OCI-LY3 (cell line): Measurements from ENCODE around the gene FAM229A.

ENCODE experiments used
- H2AFZ ChIP-seq: fragments of 200-600, 300-600 bp; shearing (Covaris generic); 2 replicates; pipeline ENCODE4 v1.6.0; 2014; ENCODE audit warnings: antibody characterized with exemption, low read depth, low read length
- H3K27ac ChIP-seq: fragments of 200-600, 300-600 bp; sonication (generic); 2 replicates; pipeline ENCODE4 v1.5.1; 2014; ENCODE audit warnings: mild to moderate bottlenecking, low read length, moderate library complexity, mixed read lengths
- H3K27me3 ChIP-seq: fragments of 200-600, 300-600 bp; sonication (generic); 2 replicates; pipeline ENCODE4 v1.6.1; 2014; ENCODE audit warnings: low read depth, low read length, mixed read lengths
- H3K36me3 ChIP-seq: fragments of 200-600, 300-600 bp; sonication (generic); replicated peaks from 2 replicates; pipeline ENCODE3; 2014; ENCODE audit warnings: low read depth, low read length, mixed read lengths
- H3K4me1 ChIP-seq: fragments of 300-600, 200-600 bp; sonication (generic); 2 replicates; pipeline ENCODE4 v1.6.1; 2014; ENCODE audit warnings: low read length, mixed read lengths
- H3K4me2 ChIP-seq: fragments of 200-600, 300-600 bp; sonication (generic); 2 replicates; pipeline ENCODE4 v1.6.1; 2014; ENCODE audit warnings: low read length, mixed read lengths
- H3K4me3 ChIP-seq: fragments of 300-600, 200-600 bp; sonication (generic); 2 replicates; pipeline ENCODE4 v1.5.1; 2014; ENCODE audit warnings: antibody characterized with exemption, mild to moderate bottlenecking, low read length, moderate library complexity
- H3K79me2 ChIP-seq: fragments of 300-600, 200-600 bp; shearing (Covaris generic); 2 replicates; pipeline ENCODE4 v1.6.1; 2014; ENCODE audit warnings: mild to moderate bottlenecking, low read length, mixed read lengths
- H3K9ac ChIP-seq: fragments of 300-600, 200-600 bp; shearing (Covaris generic); 2 replicates; pipeline ENCODE4 v1.6.0; 2014; ENCODE audit warnings: mild to moderate bottlenecking, low read length, moderate library complexity
- H3K9me3 ChIP-seq: fragments of 200-600, 300-600 bp; shearing (Covaris generic); 2 replicates; pipeline ENCODE4 v1.6.1; 2014; ENCODE audit warnings: low read length, mixed read lengths; ENCODE audit not compliant: insufficient read depth
- H4K20me1 ChIP-seq: fragments of 200-600, 300-600 bp; sonication (generic); 2 replicates; pipeline ENCODE4 v1.6.1; 2016; ENCODE audit warnings: low read length, mixed read lengths; ENCODE audit not compliant: insufficient read depth
- EZH2phosphoT487 ChIP-seq: fragments of 200-600 bp; shearing (Covaris generic); IDR thresholded peaks from 2 replicates; pipeline ENCODE4 v1.6.1; 2018; ENCODE audit warnings: antibody characterized with exemption, mixed run types, low read depth
- TF ChIP-seq, protein P1 (sequence below): fragments of 200-600, 300-600 bp; sonication (generic); IDR thresholded peaks from 2 replicates; pipeline ENCODE4 v1.5.1; 2014; ENCODE audit warnings: antibody characterized with exemption, low read length, low read depth

FAM229A gene

GRCh38 chr1:32333251-32333963 lies 28.9 kb downstream of the FAM229A start:
- Histone ChIP-seq H3K27ac (peak overlapping the region; percentile 8; the same call in 1 of the 2 replicates), H2AFZ (no peak overlapping the region), H3K36me3 (peaks cover 8% of the 10 kb centered on the region), H3K4me1 (peaks cover 39% of the 10 kb centered on the region), H4K20me1 (peaks cover 9% of the 10 kb centered on the region), H3K4me3 (no peak overlapping the region), H3K79me2 (peaks cover 24% of the 10 kb centered on the region), H3K4me2 (no peak overlapping the region; the same call in 1 of the 2 replicates), H3K27me3 (no peaks in the 10 kb centered on the region; the same call in 1 of the 2 replicates), H3K9me3 (no peaks in the 10 kb centered on the region), H3K9ac (no peak overlapping the region)
- TF ChIP-seq EZH2phosphoT487: no peak
- TF ChIP-seq, protein P1, sequence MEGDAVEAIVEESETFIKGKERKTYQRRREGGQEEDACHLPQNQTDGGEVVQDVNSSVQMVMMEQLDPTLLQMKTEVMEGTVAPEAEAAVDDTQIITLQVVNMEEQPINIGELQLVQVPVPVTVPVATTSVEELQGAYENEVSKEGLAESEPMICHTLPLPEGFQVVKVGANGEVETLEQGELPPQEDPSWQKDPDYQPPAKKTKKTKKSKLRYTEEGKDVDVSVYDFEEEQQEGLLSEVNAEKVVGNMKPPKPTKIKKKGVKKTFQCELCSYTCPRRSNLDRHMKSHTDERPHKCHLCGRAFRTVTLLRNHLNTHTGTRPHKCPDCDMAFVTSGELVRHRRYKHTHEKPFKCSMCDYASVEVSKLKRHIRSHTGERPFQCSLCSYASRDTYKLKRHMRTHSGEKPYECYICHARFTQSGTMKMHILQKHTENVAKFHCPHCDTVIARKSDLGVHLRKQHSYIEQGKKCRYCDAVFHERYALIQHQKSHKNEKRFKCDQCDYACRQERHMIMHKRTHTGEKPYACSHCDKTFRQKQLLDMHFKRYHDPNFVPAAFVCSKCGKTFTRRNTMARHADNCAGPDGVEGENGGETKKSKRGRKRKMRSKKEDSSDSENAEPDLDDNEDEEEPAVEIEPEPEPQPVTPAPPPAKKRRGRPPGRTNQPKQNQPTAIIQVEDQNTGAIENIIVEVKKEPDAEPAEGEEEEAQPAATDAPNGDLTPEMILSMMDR: no peak

DNA sequence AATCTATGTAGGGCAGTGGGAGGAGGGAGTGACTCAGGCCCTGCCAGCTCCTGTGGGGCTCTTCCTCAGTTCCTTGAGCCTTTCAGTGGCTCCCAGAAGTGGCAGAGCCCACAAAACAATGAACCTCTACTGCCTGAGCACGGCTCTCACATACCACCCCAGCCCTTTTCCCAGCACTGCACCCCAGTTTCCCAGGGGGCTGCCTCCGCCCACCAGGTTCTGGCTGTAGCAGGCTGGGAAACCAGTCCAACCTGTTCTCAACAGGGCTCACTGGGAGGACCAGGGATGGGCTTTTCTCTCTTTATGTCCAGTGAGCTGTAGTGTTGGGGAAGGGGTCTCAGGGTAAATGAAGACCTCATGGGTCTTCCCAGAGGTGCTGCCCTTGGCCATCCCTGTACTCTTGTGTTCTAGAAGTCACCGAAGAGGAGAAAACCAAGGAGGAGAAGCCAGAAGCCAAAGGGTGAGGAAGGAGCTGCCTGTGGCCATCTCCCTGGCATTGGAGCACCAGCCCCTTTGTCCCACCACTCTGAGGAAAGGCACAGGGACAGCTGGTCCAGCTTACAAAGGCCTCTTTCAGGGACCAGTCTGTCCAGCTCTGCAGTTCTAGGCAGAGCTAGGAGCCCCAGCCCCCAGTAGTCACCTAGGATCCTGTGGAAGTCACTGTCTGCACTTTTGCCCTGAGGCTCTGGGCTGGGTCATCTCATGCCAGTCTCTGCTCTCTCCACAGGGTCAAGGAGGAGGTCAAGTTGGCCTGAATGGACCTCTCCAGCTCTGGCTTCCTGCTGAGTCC lies 29.8 kb downstream of the FAM229A start:
- peaks cover 9% of the 10 kb centered on the region for H4K20me1 ChIP-seq
- peaks cover 24% of the 10 kb centered on the region for H3K79me2 ChIP-seq
- no peak overlapping the region for H3K4me2 ChIP-seq
- TF ChIP-seq, protein P1: no peak
- TF ChIP-seq EZH2phosphoT487: no peak
- H3K27me3 ChIP-seq: no peaks in the 10 kb centered on the region
- H2AFZ ChIP-seq: no peak overlapping the region
- H3K9ac ChIP-seq: no peak overlapping the region
- H3K27ac ChIP-seq: no peak overlapping the region
- peaks cover 11% of the 10 kb centered on the region for H3K36me3 ChIP-seq
- peaks cover 30% of the 10 kb centered on the region for H3K4me1 ChIP-seq
- no peak overlapping the region for H3K4me3 ChIP-seq
- H3K9me3 ChIP-seq: no peaks in the 10 kb centered on the region

DNA sequence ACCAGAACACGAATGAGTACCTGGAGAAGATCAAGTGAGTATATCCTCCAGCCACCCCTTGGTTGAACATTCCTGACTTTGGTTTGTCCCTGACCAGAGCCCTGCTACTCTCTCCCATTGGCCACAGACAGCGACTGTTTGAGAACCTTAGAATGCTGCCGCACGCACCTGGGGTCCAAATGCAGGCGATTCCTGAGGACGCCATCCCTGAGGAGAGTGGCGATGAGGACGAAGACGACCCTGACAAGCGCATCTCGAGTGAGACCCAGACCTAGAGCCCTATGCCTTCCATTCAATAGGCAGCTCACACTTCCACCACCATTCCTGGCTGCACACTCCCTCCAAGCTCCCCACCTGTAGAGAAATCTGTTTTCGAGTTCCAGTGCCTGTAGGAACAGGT lies 30.7 kb downstream of the FAM229A start:
- H3K4me3 ChIP-seq: no peak overlapping the region
- H3K79me2 ChIP-seq: peaks cover 24% of the 10 kb centered on the region
- H3K36me3 ChIP-seq: peaks cover 13% of the 10 kb centered on the region
- peaks cover 9% of the 10 kb centered on the region for H4K20me1 ChIP-seq
- no peak overlapping the region for H3K9ac ChIP-seq
- H3K27me3 ChIP-seq: no peaks in the 10 kb centered on the region
- no peaks in the 10 kb centered on the region for H3K9me3 ChIP-seq
- H3K4me1 ChIP-seq: peaks cover 20% of the 10 kb centered on the region
- H3K27ac ChIP-seq: no peak overlapping the region
- no peak overlapping the region for H3K4me2 ChIP-seq
- TF ChIP-seq, protein P1: no peak
- TF ChIP-seq EZH2phosphoT487: no peak
- H2AFZ ChIP-seq: no peak overlapping the region

- H3K36me3 ChIP-seq: peaks cover 13% of the 10 kb centered on the region
- no peak overlapping the region for H3K4me3 ChIP-seq
- peaks cover 9% of the 10 kb centered on the region for H4K20me1 ChIP-seq
- no peaks in the 10 kb centered on the region for H3K9me3 ChIP-seq
- no peak overlapping the region for H3K4me2 ChIP-seq
- H3K79me2 ChIP-seq: peaks cover 21% of the 10 kb centered on the region
- no peak overlapping the region for H3K9ac ChIP-seq
- no peaks in the 10 kb centered on the region for H3K27me3 ChIP-seq
- H2AFZ ChIP-seq: no peak overlapping the region
- no peak overlapping the region for H3K27ac ChIP-seq
- TF ChIP-seq, protein P1: no peak
- TF ChIP-seq EZH2phosphoT487: no peak
- peaks cover 18% of the 10 kb centered on the region for H3K4me1 ChIP-seq
These were observed 31.6 kb downstream of the FAM229A start for GRCh38 chr1:32330558-32331151.
